WI38 (cell line): ENCODE results near the gene OR7G1.
"Not testable (repeated sequence)": the region's sequence is repeated elsewhere in the genome, so short reads cannot be mapped to it uniquely, and the experiment has no call there.

Experiments
- H3K4me3 ChIP-seq: 2 replicates; pipeline ENCODE4 v1.5.1; 2011; ENCODE audit warnings: low read depth, mild to moderate bottlenecking, control low read depth, low read length
- CTCF ChIP-seq: IDR thresholded peaks from 2 replicates; pipeline ENCODE4 v1.5.1; 2012; ENCODE audit warnings: low read depth, mild to moderate bottlenecking, control low read depth, low read length

The OR7G1 gene

DNA sequence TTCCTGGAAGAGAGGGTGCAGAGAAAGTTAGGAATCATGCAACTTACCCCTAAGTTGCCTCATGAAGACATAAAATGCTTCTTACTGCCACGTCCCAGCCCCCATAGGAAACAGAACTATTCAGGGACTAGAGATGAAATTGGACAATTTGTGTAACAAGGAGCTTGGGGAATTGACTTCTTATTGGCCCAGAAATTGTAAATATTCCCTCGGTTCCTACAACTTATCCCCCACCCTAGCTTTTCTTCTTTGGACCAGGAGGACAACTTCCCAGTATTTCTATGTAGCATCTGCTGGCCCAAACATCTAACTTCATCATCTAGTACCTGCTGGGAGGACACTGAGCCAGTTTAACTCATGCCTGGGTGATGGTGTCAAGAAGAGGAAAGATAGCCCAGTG, 28.8 kb downstream of the OR7G1 start, which contains the start of gene OR1M1:
TSS of gene OR1M1 (plus strand) at position 301 of the 400 bp plus-strand sequence. CDS start 6,184 bp downstream, outside the sequence.
- TF ChIP-seq CTCF: no peak
- H3K4me3 ChIP-seq: no peak within 1 kb of the TSS

DNA sequence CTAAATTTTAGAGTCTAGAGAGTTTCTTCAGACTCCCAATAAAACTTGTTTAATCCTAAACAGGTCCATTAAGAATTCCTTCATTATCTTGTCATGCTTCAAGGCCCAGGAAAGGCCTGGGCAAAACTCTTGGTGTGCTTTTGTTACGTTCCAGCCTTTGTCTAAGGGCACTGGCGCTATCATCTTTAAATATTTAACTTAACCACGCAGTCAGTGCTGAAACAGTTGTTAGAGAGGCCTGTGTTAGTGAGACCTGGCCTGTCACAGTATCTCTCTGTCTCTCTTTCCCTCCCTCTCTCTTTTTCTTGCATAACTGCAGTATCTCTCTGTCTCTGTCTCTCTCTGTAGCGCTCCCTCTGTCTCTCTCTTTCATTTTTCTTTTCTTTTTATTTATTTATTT, 36.9 kb downstream of the OR7G1 start:
- no peak for TF ChIP-seq CTCF

GRCh38 chr19:9076901-9077300, 38.7 kb downstream of the OR7G1 start:
- H3K4me3 ChIP-seq: no peak overlapping the region
- no peak for TF ChIP-seq CTCF

More for the DNA sequence above, 36.9 kb downstream of the OR7G1 start:
- H3K4me3 ChIP-seq: no peak overlapping the region

DNA sequence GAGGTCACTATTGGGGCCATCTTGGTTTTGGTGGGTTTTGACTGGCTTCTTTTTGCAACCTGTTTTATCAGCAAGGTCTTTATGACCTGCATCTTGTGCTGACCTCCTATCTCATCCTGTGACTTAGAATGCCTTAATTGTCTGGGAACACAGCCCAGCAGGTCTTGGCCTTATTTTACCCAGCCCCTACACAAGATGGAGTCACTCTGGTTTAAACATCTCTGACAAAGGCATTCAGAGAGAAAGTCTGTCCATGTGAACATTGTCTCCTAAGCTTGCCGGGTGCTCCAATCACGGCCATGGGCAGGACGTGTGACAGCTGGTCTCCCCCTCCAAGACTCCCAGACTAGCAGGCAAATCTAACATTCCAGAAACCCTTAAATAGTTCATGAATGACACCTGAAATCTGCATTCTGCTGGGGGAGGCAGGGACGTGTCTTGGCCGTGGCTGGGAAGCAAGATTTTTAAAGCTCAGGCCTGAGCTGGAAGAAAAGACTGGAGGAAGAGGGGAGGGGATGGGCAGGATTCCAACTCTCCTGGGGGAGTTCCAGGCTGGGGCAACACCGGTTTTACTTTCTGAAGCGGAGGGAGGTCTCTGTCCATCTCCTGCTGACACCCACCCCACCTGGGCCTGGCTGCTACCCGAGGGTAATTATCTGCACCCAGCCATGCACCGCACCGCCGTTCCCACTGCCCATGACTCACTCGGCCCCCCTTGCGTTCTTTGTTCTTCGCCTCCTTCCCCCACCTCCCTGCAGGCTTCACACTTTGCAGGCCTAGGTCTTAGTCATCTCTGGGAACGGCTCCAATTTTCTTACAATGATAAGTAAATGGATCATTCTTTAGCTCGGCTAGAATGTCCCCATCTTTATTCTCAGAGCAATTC, 40.3 kb downstream of the OR7G1 start:
- TF ChIP-seq CTCF: no peak
- no peak overlapping the region for H3K4me3 ChIP-seq

GRCh38 chr19:9073806-9074205, 41.8 kb downstream of the OR7G1 start:
- H3K4me3 ChIP-seq: no peak overlapping the region
- TF ChIP-seq CTCF: no peak

DNA sequence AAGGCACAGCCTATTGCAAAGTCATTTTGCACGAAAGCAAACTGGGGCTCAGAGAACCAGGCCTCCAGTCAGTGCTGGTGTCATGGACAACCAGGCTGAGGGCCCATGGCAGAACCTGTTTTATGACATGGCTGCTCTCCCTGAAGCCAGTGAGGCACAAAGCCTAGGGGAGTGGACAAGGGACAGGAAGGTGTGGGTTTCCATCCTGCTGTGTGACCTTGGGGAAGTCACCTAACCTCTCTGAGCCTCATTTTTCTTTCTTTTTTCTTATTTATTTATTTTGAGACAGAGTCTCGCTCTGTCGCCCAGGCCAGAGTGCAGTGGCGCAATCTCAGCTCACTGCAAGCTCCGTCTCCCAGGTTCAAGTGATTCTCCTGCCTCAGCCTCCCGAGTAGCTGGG, 43.8 kb downstream of the OR7G1 start:
- not testable (repeated sequence) for H3K4me3 ChIP-seq

GRCh38 chr19:9070066-9070465, 45.5 kb downstream of the OR7G1 start:
- no peak overlapping the region for H3K4me3 ChIP-seq
- TF ChIP-seq CTCF: no peak
